ENCODE measurements around the gene MYLK.

MYLK gene

DNA sequence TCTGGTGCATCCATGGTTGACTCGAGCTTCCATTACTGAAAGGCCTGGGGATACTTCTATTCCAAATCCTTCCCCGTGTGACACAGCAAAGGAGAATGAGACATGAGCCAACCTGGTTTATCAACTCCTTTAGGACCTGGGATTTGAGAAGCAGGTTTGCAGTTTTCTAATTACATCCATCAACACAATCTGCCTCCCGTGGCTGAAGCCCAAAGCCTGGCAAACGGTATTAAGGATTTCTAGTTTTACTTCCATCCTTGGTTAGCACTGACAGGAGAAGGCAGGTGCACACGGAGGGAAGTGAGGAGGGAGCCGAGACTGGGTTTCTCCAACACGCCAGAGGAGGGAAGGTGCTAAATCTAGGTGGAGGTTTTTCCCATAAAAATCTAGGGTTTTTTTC, 79.0 kb downstream of the MYLK start:
- Histone ChIP-seq H3K27me3 (no peaks in the 10 kb centered on the region), H3K9me3 (no peaks in the 10 kb centered on the region), H3K4me1 (ENCODE audit: control insufficient read depth in 1 of 2, insufficient read depth in 1 of 2, low read depth in 1 of 2, low read length in 1 of 2) (no peaks in the 10 kb centered on the region), H3K4me3 (ENCODE audit: low read depth in 1 of 2, low read length in 1 of 2) (no peak overlapping the region), H3K27ac (no peak overlapping the region), H3K36me3 (no peaks in the 10 kb centered on the region)
- TF ChIP-seq, protein P1, sequence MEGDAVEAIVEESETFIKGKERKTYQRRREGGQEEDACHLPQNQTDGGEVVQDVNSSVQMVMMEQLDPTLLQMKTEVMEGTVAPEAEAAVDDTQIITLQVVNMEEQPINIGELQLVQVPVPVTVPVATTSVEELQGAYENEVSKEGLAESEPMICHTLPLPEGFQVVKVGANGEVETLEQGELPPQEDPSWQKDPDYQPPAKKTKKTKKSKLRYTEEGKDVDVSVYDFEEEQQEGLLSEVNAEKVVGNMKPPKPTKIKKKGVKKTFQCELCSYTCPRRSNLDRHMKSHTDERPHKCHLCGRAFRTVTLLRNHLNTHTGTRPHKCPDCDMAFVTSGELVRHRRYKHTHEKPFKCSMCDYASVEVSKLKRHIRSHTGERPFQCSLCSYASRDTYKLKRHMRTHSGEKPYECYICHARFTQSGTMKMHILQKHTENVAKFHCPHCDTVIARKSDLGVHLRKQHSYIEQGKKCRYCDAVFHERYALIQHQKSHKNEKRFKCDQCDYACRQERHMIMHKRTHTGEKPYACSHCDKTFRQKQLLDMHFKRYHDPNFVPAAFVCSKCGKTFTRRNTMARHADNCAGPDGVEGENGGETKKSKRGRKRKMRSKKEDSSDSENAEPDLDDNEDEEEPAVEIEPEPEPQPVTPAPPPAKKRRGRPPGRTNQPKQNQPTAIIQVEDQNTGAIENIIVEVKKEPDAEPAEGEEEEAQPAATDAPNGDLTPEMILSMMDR (IDR thresholded peaks at IDR 0.05): no peak

DNA sequence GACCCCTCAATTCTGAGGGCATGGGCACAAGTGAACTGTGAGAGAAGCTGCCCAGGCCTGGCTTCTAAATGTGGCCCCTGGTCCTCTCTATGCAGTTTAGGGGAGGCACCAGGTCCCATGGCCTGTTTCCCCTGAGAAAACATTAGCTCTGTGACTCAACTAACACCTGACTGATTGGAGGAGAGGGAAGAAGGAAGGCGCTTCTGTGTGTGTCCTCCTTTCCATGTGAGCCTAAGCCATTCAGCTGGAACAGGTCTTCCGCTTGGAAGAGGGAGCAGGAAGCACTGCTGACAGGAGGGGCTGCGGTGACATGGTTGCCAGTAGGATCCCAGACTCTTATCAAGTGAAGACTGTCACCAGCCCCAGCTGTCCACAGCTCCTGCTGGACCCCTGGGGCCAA, 79.5 kb downstream of the MYLK start:
- Histone ChIP-seq H3K36me3 (no peaks in the 10 kb centered on the region), H3K9me3 (no peaks in the 10 kb centered on the region), H3K4me3 (ENCODE audit: low read depth in 1 of 2, low read length in 1 of 2) (no peak overlapping the region), H3K27me3 (no peaks in the 10 kb centered on the region), H3K27ac (no peak overlapping the region), H3K4me1 (ENCODE audit: control insufficient read depth in 1 of 2, insufficient read depth in 1 of 2, low read depth in 1 of 2, low read length in 1 of 2) (no peaks in the 10 kb centered on the region)
- TF ChIP-seq, protein P1 (IDR thresholded peaks at IDR 0.05): no peak

DNA sequence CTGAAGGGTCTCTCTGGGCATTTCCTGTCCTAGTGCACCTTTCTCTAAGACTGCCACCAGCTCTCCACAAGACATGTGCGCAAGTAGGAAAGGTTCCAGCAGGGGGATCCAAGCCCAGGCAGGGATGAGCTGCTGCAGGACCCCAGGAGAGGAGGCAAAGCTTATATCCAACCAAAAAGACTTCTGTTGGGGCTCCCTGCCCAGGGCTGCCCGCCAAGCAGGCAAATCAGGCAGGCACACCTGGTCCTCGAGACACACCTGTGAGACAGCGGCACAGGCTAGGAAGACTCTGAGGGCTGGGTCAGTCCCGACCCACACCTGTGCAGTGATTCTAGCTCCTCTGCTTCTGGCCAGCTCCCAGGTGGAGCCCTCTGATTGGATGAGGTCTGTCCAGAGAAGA, 80.6 kb downstream of the MYLK start:
- H3K4me3 ChIP-seq (ENCODE audit: low read depth in 1 of 2, low read length in 1 of 2): no peak overlapping the region
- H3K27me3 ChIP-seq: no peaks in the 10 kb centered on the region
- no peaks in the 10 kb centered on the region for H3K4me1 ChIP-seq (ENCODE audit: control insufficient read depth in 1 of 2, insufficient read depth in 1 of 2, low read depth in 1 of 2, low read length in 1 of 2)
- no peak overlapping the region for H3K27ac ChIP-seq
- no peaks in the 10 kb centered on the region for H3K36me3 ChIP-seq
- H3K9me3 ChIP-seq: no peaks in the 10 kb centered on the region
- TF ChIP-seq, protein P1 (IDR thresholded peaks at IDR 0.05): no peak

DNA sequence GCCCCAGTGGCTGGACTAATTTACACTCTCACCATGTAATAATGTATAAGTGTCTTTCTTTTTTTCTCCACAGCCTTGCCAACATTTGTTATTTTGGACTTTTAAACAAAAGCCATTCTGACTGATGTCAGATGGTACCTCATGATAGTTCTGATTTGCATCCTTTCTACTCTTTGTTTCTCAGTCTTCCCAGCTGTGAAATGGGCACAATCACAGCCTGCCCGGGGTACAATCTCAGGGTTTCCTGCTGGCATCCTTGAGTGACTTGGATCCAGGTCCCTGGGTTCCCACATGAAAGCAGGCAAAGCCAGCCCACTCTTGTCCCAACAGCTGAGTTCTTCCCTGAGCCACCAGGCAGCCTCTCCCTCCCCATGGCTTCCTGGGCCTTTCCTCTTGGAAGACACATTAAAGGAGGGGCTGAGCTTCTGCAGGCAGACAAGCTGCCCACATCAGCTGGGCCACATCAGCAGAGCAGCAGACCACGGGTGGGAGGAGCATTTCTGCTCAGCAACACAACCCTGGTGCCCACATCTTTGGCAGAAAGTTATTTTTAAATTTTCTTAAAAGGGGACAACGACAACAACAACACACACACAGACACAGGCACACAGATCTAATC, 82.0 kb downstream of the MYLK start:
- no peak overlapping the region for H3K27ac ChIP-seq
- TF ChIP-seq, protein P1 (IDR thresholded peaks at IDR 0.05): no peak
- no peaks in the 10 kb centered on the region for H3K36me3 ChIP-seq
- no peaks in the 10 kb centered on the region for H3K4me1 ChIP-seq (ENCODE audit: control insufficient read depth in 1 of 2, insufficient read depth in 1 of 2, low read depth in 1 of 2, low read length in 1 of 2)
- H3K27me3 ChIP-seq: no peaks in the 10 kb centered on the region
- no peak overlapping the region for H3K4me3 ChIP-seq (ENCODE audit: low read depth in 1 of 2, low read length in 1 of 2)
- no peaks in the 10 kb centered on the region for H3K9me3 ChIP-seq

DNA sequence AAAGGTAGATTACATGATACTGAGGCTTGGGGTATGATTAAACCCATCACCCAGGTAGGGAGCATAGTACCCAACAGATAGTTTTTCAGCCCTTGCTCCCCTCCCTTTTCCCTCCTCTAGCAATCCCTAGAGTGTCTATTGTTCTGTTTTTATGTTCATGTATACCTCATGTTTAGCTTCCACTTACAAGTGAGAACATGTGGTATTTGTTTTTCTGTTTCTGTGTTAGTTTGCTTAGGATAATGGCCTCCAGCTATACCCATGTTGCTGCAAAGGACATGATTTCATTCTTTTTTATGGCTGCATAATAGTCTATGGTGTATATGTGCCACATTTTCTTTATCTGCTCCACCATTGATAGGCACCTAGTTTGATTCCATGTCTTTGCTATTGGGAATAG, 82.7 kb downstream of the MYLK start:
- TF ChIP-seq, protein P1 (IDR thresholded peaks at IDR 0.05): no peak
- Histone ChIP-seq H3K27ac (no peak overlapping the region), H3K27me3 (no peaks in the 10 kb centered on the region), H3K4me1 (ENCODE audit: control insufficient read depth in 1 of 2, insufficient read depth in 1 of 2, low read depth in 1 of 2, low read length in 1 of 2) (no peaks in the 10 kb centered on the region), H3K36me3 (no peaks in the 10 kb centered on the region), H3K9me3 (no peaks in the 10 kb centered on the region), H3K4me3 (ENCODE audit: low read depth in 1 of 2, low read length in 1 of 2) (no peak overlapping the region)

DNA sequence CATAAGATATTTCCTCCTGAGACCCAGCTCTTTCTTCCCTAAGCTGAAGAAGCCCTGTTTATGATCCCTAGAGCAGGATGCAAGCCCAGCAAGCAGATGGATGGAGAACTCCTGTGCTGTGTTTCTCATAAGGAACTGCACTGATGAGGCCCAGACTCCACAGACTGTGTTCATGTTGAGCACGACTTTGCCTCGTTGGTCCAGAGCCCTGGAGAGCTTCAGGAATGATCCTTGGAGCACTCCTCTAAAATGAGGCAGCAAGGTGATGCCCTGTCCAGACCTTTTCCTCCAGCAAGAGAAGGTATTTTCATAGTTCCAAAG, 83.8 kb downstream of the MYLK start:
- Histone ChIP-seq H3K36me3 (no peaks in the 10 kb centered on the region), H3K4me1 (ENCODE audit: control insufficient read depth in 1 of 2, insufficient read depth in 1 of 2, low read depth in 1 of 2, low read length in 1 of 2) (no peaks in the 10 kb centered on the region)
- TF ChIP-seq, protein P1 (IDR thresholded peaks at IDR 0.05): no peak

More for the DNA sequence above, 83.8 kb downstream of the MYLK start:
- no peaks in the 10 kb centered on the region for H3K27me3 ChIP-seq
- H3K27ac ChIP-seq: no peak overlapping the region
- no peaks in the 10 kb centered on the region for H3K9me3 ChIP-seq
- H3K4me3 ChIP-seq (ENCODE audit: low read depth in 1 of 2, low read length in 1 of 2): no peak overlapping the region
